ENCODE data around the gene NXPE3. TPM values are rescaled to one million over a fixed set of nuclear protein-coding genes. Genes with fewer than 3 reads are reported as not detected.
A peak's percentile ranks its signal among the peaks of the same experiment; 100 is the strongest.

The NXPE3 gene
- total and polyA plus RNA-seq, 9 of the 15 experiments (the other 6 are each of a cell fraction or from before 2014, with no cell fraction given), result 0.25 to 2.5 (median 0.95) TPM

DNA sequence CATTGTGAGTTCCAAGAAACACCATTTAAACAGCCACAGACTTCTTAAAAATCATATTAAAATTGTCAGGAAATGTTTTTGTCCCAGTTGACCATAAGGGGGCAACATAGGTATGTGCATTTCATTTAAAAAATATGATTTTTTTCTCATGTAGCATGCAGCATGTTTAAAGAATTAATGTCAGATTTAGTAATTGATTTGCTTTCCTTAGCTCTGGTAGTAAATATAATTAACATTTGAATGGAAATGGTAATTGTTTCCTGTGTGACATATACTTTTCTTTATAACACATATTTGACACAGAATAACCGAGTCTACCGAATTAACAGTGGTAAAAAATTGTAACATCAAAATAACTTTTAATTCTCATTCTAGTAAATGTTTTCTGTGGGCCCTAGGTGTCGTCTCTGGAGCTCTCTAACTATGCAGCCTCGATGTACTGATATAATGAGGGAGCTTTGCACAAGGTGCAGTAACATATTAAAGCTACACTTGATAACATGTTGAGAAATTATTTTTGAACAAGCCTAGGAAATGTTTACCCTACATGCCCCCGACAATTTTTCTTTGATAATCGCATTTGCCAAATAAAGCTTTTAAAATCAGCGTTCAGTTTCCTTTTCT, 34.9 kb downstream of the NXPE3 start:
- peak in 1 of 4 experiments; percentile 13 for DNase-seq (ENCODE audit: extremely low read depth in 1 of 4, low spot score in 3 of 4)
- Histone ChIP-seq H4K20me1 (replicated peaks; ENCODE audit: control insufficient read depth, insufficient read depth, low read length) (no peaks in the 10 kb centered on the region), H3K27me3 (ENCODE audit: control insufficient read depth in 2 of 2, insufficient read depth in 2 of 2, low read length in 2 of 2) (no peaks in the 10 kb centered on the region), H3K36me3 (ENCODE audit: control insufficient read depth, insufficient read depth, low read length) (no peaks in the 10 kb centered on the region), H3K4me1 (replicated peaks in 1 of 2; ENCODE audit: control insufficient read depth in 2 of 2, insufficient read depth in 2 of 2, low read length in 2 of 2) (no peaks in the 10 kb centered on the region), H3K9ac (ENCODE audit: insufficient read depth in 1 of 2, low read depth in 2 of 2, low read length in 2 of 2) (no peak overlapping the region), H3K27ac (ENCODE audit: extremely low read depth, low read depth, low read length) (no peak overlapping the region), H3K9me3 (replicated peaks; ENCODE audit: control insufficient read depth, insufficient read depth, low read depth, low read length) (no peaks in the 10 kb centered on the region), H3K9me1 (ENCODE audit: control insufficient read depth, insufficient read depth, low read length) (no peaks in the 10 kb centered on the region), H3K79me2 (ENCODE audit: control insufficient read depth, insufficient read depth, low read length) (no peaks in the 10 kb centered on the region), H2AFZ (ENCODE audit: low read depth, low read length) (no peak overlapping the region), H3K4me3 (no peak overlapping the region), H3K4me2 (ENCODE audit: insufficient read depth, low read length) (no peak overlapping the region)
- BruUV-seq (replicated peaks), result no TSS peak
- ChIA-PET POLR2A (no interaction called here), CTCF (ENCODE audit: low intra/inter-chr PET ratio) (interaction anchor here (0.6 to 1.6 kb wide), 3 partner anchors 8 to 411 kb away, joined by 3 to 14 read pairs (median 4); no protein-coding TSS in a partner anchor)
- no peak for ATAC-seq
- in situ Hi-C loops (cut with MboI) (loop anchor here (5.0 to 25.0 kb wide), 2 partner anchors 413 to 723 kb away; no protein-coding TSS in a partner anchor), intact Hi-C loops (cut with micrococcal nuclease) (loop anchor here (1.0 to 10.0 kb wide), 3 partner anchors 37 to 411 kb away; no protein-coding TSS in a partner anchor)
- no peak for FAIRE-seq
- 24% methylated on average over 7 of the region's 7 CpGs for WGBS (ENCODE audit: insufficient coverage, low coverage, missing lambda C conversion rate)
- no peak for TF ChIP-seq MEF2A (IDR thresholded peaks at IDR 0.05; ENCODE audit: control insufficient read depth, low read depth, low read length)
- no peak for TF ChIP-seq GABPB2 (CRISPR knock-in tag; conservative IDR thresholded peaks at IDR 0.05)
- TF ChIP-seq, protein P1, sequence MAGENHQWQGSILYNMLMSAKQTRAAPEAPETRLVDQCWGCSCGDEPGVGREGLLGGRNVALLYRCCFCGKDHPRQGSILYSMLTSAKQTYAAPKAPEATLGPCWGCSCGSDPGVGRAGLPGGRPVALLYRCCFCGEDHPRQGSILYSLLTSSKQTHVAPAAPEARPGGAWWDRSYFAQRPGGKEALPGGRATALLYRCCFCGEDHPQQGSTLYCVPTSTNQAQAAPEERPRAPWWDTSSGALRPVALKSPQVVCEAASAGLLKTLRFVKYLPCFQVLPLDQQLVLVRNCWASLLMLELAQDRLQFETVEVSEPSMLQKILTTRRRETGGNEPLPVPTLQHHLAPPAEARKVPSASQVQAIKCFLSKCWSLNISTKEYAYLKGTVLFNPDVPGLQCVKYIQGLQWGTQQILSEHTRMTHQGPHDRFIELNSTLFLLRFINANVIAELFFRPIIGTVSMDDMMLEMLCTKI (IDR thresholded peaks at IDR 0.05; ENCODE audit: partially characterized antibody), result no peak
- TF ChIP-seq CEBPB (tag; IDR thresholded peaks at IDR 0.05), result no peak
- no peak for TF ChIP-seq BMI1 (IDR thresholded peaks at IDR 0.05; ENCODE audit: low read length)
- no peak for TF ChIP-seq GTF3C2 (IDR thresholded peaks at IDR 0.05; ENCODE audit: borderline replicate concordance, extremely low read depth, insufficient read length)
- no peak for TF ChIP-seq SREBF1 (IDR thresholded peaks at IDR 0.05; ENCODE audit: borderline replicate concordance, low read depth, low read length)
- TF ChIP-seq TARDBP (IDR thresholded peaks at IDR 0.05), result no peak
- no peak for TF ChIP-seq HOMEZ (CRISPR knock-in tag; IDR thresholded peaks at IDR 0.05)
- no peak for TF ChIP-seq PRMT5 (CRISPR knock-in tag; IDR thresholded peaks at IDR 0.05)

Data from K562 (cell line).